HG03280 (cell line): ENCODE data around the gene MROH2A.

Experiments used
- ATAC-seq: cut with Tn5 transposase; IDR thresholded peaks from one replicate; pipeline ENCODE4 v1.9.1; 2021; ENCODE audit warnings: mild to moderate bottlenecking, moderate library complexity; ENCODE audit not compliant: unreplicated experiment

MROH2A gene

DNA sequence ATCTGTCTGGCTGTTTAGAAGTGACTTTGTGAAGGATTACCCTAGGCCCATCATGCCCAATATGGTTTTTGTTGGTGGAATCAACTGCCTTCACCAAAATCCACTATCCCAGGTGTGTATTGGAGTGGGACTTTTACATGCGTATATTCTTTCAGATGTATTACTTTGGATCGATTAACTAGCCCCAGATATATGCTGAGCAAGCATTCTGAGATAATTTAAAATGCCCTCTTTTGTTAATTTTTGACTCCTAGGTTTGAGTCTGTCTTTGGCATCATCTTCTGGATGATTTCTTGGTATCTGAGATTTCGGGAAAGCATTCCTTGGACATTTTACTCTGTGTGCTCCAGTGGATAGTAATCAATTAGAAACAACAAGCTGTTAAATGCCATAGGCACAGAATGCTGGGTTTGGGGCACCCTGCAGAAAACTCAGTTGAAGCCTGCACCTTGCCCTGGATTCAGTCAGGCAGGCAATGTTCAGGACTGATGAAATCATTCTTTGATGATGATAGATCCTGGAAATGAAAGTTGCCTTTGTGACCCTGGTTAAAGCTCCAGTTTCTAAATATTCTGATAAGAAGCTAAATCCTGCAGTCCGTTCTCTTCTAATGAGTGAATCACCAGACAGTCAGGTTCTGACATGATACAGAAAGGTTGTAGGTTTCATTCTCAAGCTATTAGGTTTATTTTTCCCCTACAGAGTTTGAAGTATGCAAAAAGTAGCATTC lies 16.9 kb upstream of the MROH2A start:
- no peak for ATAC-seq

DNA sequence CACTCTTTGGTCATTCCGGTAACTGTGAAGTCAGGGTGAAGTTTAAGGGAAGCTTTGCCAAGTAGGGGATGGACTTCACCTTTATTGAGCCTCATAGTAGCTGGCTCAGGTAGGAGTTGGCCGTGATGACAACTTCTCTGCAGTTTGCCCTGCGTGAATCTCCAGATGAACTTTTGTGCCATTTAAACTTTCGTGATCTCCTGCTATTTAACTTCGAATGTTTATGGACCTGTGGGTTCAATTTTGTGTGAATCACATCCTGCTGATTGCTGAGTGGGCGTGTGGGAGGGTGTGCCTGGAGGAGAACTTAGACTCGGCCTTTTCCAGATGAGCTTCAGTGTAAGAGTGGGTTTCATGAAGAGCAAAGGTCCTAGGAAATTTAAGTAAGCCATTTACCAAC lies 13.9 kb upstream of the MROH2A start:
- ATAC-seq = no peak

DNA sequence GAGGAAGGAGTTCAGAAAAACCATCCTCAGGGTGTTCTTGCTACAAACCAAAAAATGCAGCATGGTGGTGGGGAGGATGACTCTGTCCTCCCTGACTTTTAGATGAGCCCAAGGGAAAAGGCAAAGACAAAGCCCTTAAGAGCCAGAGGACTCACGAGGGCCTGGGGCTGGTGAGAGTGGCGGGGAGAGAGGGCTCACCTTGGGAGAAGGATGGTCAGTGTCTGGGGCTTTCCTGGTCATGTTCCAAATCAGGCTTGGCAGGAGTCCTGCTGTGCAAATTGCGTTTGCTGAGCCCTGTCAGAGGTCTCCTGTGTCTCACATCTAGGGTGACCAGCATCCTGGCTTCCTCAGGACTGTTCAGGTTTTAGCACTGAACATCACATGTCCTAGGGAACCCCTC lies 13.4 kb upstream of the MROH2A start:
- ATAC-seq = no peak

DNA sequence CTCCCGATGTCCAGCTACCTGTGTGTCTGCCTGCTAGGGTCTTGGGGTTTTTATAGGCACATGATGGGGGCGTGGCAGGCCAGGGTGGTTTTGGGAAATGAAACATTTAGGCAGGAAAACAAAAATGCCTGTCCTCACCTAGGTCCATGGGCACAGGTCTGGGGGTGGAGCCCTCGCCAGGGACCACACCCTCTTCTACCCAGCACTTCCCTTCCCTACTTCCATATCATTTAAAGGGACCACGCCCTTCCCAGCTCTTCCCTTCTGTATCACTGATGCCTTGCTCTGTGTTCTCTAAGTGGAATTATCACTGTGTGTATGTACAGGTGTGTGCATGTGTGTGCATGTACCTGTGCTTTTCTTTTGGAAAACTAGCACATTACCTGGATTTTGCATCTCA lies 11.7 kb upstream of the MROH2A start:
- ATAC-seq = no peak

DNA sequence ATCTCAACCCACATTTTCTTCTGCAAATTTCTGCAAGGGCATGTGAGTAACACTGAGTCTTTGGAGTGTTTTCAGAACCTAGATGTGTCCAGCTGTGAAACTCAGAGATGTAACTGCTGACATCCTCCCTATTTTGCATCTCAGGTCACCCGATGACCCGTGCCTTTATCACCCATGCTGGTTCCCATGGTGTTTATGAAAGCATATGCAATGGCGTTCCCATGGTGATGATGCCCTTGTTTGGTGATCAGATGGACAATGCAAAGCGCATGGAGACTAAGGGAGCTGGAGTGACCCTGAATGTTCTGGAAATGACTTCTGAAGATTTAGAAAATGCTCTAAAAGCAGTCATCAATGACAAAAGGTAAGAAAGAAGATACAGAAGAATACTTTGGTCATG lies 10.1 kb upstream of the MROH2A start:
- ATAC-seq = no peak

DNA sequence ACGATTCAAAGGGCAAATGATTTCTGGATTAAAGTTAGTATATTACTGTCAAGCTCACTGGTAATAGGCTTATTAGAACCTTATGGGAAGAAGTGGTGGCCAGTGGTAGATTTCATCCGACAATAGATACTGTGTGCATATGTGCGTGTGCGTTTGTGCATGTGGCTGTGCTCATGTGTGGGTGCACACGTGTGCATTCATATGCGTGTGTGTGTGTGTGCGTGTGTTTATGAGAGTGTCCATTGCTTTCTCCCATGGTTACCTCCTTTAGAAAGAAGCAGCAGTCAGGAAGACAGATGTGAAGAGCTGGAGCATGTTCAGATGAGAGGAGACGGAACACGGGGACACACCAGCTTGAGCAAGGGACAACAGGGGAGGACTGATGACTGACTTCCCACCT lies 8.9 kb upstream of the MROH2A start:
- ATAC-seq = no peak

DNA sequence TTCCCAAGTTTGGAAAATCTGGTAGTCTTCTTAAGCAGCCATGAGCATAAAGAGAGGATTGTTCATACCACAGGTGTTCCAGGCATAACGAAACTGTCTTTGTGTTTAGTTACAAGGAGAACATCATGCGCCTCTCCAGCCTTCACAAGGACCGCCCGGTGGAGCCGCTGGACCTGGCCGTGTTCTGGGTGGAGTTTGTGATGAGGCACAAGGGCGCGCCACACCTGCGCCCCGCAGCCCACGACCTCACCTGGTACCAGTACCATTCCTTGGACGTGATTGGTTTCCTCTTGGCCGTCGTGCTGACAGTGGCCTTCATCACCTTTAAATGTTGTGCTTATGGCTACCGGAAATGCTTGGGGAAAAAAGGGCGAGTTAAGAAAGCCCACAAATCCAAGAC lies 6.0 kb upstream of the MROH2A start:
- ATAC-seq = no peak

DNA sequence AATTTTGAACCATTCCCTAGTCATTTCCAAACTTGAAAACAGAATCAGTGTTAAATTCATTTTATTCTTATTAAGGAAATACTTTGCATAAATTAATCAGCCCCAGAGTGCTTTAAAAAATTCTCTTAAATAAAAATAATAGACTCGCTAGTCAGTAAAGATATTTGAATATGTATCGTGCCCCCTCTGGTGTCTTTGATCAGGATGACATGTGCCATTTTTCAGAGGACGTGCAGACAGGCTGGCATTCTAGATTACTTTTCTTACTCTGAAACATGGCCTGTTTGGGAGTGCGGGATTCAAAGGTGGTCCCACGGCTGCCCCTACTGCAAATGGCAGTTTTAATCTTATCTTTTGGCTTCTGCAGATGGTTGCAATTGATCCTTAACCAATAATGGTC lies 5.5 kb upstream of the MROH2A start:
- ATAC-seq = no peak

DNA sequence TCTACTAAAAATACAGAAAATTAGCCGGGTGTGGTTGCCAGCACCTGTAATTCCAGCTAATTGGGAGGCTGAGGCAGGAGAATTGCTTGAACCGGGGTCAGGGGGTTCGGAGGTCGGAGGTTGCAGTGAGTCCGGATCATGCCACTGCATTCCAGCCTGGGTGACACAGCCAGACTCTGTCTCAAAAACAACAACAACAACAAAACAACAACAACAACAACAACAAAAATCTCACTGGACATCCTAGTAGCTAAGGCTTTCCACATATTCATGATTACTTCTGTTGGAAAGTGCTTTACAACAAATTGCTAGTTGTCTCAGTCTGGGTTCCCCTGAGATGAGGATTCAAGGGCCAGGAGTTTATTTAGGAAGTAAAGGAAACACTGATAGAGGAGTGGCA lies 4.3 kb upstream of the MROH2A start:
- no peak for ATAC-seq

DNA sequence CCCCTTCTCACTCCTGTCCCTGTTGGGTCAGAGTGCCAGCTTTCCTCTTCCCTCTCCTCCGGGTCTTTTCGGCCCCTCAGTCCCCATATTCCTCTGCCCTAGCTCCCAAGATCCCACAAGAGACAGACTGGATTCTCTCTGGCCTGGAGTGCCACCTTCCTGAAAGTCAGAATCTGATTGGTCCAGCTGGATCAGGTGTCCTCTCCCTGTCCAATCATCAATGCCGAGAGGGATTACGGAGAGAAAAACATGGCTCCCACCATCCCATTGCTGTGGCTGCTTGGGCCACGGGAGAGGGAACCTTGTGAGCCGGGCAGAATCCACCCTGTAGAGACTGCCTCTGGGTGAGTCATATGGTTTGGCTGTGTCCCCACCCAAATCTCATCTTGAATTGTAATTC lies 2.7 kb upstream of the MROH2A start:
- no peak for ATAC-seq

DNA sequence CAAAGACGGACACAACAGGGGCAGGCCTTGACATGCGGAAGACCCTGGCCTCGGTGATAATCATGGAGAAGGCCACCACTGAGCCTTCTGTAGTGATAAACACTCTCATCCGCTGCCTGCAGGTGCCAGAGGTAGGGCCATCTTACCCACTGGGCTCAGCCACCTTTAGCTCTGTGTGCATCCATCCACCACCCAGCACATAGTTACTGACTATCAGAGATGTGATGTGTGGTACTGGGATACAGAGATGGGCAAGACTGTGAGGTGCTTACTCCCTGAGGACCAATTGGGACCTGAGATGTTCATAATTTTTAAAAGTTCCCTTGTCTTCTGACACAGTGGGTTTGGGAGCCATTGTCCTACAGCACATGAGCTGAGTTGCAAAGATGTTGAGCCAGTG lies 1.6 kb downstream of the MROH2A start:
- ATAC-seq = no peak

DNA sequence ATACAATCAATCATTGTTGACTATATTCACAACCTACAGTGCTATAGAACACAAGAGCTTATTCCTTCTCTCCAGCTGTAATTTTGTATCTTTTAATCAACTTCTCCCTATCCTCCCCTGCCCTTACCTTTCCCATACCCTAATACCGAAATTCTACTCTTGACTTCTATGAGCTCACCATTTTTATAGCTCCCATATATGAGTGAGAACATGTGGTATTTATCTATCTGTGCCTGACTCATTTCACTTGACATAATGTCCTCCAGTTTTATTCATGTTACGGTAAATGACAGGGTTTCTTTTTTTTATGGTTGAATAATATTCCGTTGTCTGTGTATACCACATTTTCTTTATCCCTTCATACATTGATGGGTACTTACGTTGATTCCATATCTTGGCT lies 2.6 kb downstream of the MROH2A start:
- ATAC-seq = no peak

DNA sequence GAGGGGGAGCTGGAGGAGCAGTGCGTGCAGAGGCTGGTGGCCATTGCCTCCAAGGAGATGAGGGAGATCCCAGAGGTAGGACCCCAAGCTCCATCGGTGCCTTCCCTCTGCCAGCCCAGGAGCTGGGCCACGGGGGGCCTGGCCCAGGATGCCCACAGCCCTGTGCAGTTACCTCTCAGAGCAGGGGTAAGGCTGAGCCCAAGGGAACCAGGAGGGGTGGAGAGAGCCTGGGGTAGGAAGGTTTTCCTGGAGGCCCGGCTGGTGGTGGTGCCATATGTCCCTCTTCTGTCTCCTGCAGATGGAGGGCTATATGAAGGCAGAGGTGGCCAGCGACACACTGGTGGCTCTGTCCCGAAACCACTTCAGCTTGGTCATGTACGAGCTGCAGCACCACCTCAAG lies 11.4 kb downstream of the MROH2A start:
- ATAC-seq = no peak

DNA sequence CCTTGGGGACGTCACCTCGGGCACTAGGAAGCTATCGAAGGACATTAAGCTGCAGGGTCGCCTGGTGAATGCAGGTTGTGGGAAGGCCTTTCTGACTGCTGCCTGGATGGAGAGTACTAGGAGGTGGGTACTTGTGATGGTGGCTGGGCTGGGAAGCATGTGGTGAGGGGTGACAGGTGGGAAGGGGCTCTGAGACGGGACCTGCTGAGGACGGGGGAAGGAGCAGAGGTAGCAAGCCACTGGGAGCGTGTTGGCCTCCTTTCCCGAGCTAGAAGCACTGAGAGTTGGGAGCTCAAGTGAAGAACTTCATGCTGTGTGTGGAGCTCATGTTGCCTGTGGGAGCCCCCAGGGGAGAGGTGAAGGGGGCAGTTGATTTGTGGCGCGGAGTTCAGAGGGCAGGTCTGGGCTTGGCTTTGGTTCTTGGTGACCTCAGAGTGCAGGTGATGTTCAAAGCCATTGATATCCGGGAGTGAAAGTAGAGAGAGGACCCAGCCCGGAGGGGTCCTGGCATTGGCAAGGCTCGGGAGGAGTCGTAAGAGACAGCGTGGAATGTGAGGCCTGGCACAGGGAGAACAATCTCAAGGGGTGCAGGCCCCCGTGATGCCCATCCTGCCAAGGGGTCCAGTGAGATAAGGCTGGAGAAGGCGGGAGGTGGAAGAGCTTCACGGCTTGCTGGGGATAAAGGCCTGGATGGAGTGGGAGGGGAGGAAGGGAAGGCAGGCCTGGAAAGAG lies 13.2 kb downstream of the MROH2A start:
- no peak for ATAC-seq

DNA sequence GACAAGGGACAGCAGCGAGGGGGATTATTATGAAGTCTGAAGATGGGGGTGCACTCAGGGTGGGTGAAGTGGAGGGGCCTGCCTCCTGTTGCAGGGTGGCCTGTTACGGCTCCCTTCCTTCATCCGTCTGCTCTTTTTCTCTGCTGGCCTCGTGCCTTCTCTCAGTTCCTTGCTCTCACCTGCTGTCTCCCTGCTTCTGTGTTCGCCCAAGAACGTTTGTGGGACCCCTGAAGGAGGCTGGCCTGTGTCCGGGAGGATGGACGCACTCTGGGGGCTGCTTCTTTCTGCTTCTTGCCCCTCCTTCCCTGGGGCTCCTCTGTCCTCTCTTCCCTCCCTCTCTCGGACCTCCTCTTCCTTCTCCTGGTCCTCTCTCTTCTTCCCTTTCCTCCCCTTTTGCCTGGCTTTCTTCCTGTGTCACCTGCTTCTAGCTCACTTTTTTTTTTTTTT lies 13.8 kb downstream of the MROH2A start:
- no peak for ATAC-seq

DNA sequence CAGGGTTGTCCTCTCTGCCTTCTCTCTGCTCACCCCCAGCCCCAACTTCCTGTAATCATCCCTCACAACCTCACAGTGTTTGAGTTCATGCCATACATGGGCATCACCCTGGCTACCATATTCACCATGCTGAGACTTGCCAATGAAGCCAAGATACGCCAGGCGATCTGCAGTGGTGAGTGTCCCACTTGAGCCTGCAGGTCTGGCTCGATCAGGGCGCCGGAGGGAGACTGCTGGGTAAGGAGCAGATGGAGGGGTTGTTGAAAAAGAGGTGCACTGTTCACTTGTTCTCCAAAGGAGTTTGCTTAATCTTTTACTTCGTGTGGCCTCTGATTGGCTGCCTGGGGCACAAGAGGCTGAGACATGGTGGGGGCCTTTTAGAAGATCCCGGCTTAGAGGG lies 14.6 kb downstream of the MROH2A start:
- no peak for ATAC-seq

DNA sequence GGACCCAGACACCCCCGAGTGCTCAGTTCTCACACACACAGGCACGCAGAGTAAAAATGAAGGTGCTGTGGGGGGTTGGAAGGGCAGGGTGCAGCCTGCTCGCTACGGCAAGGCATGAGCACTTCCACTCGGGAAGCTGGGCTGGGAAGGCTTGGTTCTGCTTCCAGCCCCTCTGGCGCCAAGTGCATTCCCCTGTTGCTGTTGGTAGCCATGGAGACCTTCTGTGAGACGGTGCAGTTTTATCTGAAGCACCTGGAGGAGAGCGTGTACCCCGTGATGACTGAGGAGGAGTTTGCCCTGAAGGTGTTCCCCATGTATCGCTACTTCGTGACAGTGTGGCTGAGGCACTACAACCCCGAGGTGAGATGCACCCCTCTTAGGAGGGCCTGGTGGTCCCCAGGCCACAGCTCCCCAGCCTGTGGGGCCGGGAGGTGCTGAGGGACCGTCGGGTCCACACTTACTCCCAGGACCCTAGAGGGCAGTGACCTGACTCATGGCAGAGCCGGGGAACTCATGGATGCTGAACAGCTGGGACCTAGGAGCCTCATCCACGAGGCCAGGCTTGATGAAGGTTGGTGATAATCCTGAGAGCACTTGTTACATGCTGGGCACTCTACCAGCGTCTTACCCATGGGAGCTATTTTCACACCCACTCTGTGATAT lies 15.5 kb downstream of the MROH2A start:
- no peak for ATAC-seq

DNA sequence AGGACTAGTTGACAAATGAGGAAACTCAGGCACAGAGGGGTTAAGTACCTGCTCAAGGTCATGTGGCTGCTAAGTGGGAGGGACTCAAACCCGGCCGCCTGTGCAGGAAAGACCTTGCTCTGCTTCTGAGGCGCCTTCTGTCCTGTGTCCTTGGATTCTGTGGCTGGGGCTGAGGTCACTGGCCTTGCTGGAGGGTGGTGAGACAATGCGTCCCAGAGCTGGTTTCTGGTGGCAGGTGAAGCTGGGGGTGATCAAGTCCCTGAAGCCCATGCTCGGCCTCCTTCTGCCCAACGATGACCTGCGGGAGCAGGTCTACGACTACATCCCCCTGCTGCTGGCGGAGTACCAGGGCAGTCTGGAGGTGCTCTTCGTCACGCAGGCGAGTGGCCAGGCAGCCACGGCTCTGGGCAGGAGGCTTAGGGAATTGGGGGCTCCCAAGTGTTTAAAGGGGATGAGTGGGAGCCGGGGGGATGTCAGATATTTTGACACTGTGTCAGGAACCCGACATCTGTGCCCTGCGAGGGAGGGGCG lies 16.1 kb downstream of the MROH2A start:
- no peak for ATAC-seq

DNA sequence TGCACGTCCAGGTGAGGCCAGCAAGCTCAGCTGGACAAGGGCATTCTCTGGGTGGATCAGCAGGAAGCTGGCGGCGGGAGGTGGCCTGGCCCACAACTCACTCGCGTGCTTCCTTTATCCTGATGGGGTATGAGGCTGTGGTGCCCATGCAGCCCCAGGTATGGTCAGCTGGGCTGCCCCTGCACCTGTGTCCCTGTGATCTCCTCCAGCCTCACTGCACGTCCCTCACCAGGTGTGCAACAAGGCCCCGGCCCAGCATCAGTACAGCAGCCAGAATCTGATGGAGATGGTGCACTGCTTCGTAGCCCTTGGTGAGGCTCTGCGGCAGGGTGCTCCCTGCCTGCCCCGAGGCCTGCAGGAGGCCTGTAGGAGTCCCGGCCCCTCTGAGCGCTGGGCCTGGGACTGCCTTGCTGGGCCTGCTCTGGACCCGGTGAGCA lies 17.6 kb downstream of the MROH2A start:
- ATAC-seq = no peak

DNA sequence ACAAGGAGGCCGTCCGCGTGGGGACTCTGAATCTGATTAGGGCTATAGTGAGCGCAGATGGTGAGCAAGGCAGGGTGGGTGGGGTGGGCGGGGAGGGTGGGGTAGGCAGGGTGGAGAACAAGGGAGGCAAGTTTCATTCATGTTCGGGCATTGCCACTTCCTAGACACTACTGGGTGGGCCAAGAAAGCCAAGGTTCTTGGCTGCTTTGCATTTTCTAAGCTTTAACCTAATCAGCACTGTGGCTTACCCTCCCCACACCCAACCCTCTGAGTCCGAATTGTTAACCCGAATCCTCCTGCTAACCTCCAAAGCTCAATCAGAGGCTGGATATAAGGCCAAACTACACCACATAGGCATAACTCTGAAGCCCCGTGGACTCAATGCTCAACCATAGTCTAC lies 18.1 kb downstream of the MROH2A start:
- ATAC-seq = no peak

DNA sequence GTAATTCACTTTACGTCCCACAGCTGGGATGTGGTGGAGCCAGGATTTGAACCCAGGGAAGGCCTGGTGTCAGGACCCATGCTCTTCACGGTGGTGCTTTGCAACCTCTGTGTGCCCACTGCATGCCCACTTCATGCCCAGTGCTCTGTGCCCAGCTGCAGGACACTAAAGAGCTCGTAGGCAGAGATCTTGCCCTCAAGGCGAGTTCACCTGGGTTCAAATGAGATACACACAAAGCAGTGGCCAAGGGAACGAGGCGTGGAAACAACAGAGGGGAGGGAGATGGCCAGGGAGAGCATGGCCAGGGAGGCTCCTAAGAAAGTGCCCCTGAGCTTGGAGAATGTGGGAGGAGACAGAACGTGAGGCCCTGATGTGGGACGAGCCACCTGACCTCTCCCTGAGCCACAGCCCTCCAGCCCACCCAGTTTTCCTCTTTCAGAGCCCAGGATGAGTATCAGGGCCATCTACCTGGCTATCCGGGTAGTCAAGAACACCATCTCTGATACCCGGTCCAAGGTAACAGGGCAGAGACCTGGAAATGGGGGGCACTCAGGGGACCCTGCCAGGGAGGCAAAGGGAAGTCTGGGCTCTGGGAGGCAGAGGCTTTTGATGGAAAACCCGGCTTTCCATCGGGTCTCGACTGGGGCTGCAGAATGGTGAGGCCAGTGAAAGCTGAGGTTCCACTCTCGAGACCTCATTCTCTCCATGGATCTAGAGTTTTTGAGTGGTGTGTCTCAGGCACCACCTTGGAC lies 20.4 kb downstream of the MROH2A start:
- ATAC-seq = no peak
